Choroid plexus epithelial cell (primary cell): Measurements from ENCODE around the gene CDK2AP2.

ENCODE experiments used
- DNase-seq: peaks from one replicate; pipeline ENCODE4 v3.0.0-alpha.2; 2010; ENCODE audit warnings: low read depth
- H3K4me3 ChIP-seq: 2 replicates; pipeline ENCODE4 v1.5.1; 2011; ENCODE audit warnings: low read depth, mild to moderate bottlenecking, control low read depth, low read length, moderate library complexity
- CTCF ChIP-seq: conservative IDR thresholded peaks from 2 replicates; pipeline ENCODE4 v1.5.1; 2011; ENCODE audit warnings: low read depth, mild to moderate bottlenecking, control low read depth, inconsistent platforms, low read length, moderate library complexity

The CDK2AP2 gene

DNA sequence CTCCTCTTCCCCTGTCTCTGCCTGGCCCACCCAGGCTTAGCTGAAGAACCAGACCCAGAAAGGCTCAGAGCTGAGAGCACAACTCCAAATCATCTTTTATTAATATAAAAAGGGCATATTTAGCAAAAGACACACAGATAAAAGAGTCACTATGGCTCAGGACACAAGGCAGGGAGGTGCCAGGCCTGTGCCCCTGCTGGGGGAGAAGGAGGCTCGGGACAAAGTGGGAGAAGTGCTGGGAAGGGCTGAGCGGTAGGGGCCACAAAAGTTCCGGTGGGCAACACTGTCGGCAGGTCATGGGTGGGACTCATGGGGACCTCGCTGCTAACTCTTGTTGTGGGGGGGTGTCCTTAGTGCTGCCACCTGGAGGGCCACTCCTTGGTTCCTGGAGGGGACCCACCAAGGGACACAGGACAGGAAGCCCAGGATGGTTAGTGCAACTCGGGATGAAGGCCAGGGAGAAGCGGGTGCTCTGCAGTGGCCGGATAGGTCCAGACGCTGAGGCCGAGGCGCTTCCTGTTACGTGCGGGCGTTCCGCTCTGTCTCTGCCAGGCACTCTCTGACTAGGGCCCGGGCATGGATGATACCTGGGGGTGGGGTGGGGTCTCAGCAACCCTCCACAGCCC is 1.4 kb downstream of the CDK2AP2 start:
- no peak for DNase-seq
- TF ChIP-seq CTCF, result no peak
- H3K4me3 ChIP-seq, result no peak overlapping the region

DNA sequence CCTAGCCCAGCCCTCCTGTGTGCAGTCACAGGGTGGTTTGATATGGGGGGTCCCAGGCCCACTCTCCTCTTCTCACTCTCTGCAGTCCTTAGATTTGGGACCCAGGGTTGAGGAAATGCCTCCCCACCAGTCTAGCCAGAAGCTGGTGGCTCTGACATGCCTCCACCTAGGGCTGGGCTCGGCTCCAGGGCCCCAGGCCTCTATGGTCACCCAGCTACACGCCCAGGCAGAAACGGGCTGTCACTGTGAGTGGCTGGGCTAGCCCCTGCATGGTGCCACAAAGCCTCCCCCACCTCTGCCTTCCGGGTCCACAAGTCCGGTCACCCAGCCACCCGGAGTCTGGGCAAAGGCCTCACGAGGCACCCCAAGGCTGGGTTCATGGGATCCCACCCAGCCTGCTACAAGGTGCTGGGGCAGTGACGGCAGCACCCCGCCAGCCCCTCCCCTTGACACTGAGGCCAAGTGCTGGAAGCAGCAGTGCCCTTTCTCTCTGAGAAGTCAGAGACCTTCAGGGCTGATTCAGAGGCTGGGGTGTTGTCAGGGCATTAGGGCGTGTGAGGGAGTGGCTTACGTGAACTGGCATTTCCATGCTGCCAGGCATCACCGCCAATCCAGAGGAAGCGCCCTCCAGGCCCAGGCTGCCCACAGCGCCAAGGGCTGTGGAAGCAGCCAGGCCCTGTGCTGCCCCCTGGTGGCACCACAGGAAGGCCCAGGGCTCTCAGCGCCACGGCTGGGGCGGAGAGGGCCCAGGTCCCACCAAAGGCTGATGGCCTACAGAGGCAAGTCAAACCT is 2.2 kb downstream of the CDK2AP2 start:
- H3K4me3 ChIP-seq, result peak overlapping the region; percentile 78
- peak; percentile 83 for DNase-seq
- TF ChIP-seq CTCF, result peak; percentile 95

DNA sequence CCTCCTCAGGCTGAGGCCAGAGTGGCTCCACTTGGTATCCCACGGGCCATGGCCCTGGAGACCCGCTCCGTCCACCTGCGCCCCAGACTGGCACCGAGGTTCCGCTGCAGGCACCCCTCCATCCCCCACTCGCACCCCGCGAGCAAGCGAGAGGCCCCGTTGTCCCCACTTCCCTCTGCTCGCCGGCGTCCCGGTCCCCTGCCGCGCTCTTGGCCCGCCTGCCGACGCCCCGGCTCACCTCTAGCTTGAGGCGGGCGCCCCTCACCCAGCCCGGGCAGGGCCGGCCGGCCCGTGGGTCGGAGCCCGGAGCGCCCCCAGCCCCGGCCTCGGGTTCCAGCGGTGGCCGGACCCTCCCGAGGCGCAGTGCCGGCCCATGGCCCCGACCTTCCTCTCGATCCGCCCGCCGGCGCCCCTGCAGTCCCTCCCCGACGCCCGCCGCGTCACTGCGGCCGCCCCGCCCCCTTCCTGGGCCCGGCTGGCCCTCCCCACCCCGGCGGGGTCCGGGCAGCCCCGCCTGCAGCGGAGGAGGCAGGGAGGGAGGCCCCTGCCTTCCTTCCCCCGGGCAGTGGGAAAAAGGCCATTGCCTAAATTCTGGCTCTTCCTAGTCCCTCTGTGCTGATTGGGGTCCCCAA is 2.9 kb downstream of the CDK2AP2 start, which contains the start of gene PITPNM1:
PITPNM1 (minus strand) TSS at position 414 of the 632 bp plus-strand sequence. CDS start 1,183 bp downstream, outside the sequence.
- peak; percentile 58 for DNase-seq
- TF ChIP-seq CTCF, result no peak
- H3K4me3 ChIP-seq, result peak within 1 kb of the TSS; percentile 78

- peak; percentile 52 for DNase-seq
- TF ChIP-seq CTCF, result no peak
Measured at GRCh38 chr11:67504005-67504949, 3.7 kb downstream of the CDK2AP2 start.

GRCh38 chr11:67503119-67504004 is 4.6 kb downstream of the CDK2AP2 start:
- no peak for DNase-seq
- TF ChIP-seq CTCF, result no peak
- peak overlapping the region; percentile 78 for H3K4me3 ChIP-seq

More at GRCh38 chr11:67504005-67504949, 3.7 kb downstream of the CDK2AP2 start:
- peak overlapping the region; percentile 78 for H3K4me3 ChIP-seq
